ENCODE results near the gene GABRR2. TPM values are rescaled to one million over a fixed set of nuclear protein-coding genes. Genes with fewer than 3 reads are reported as not detected.

The GABRR2 gene
- polyA plus RNA-seq, 1 donor from 2014 or later: 0.31 TPM

GRCh38 chr6:89311853-89312531 is 3.1 kb downstream of the GABRR2 start:
- H3K79me2 ChIP-seq (replicated peaks; ENCODE audit: insufficient read depth, low read length): no peaks in the 10 kb centered on the region
- no peaks in the 10 kb centered on the region for H3K36me3 ChIP-seq (ENCODE audit: insufficient read depth, low read length)
- H3F3A ChIP-seq (ENCODE audit: insufficient read depth, low read length, poor library complexity, severe bottlenecking): no peaks in the 10 kb centered on the region
- H3K4me2 ChIP-seq (ENCODE audit: low read length): no peak overlapping the region
- TF ChIP-seq EP300 (conservative IDR thresholded peaks at IDR 0.05; ENCODE audit: poor library complexity, severe bottlenecking) (no peak), TAF1 (IDR thresholded peaks at IDR 0.05; ENCODE audit: low read depth) (no peak), EZH2 (IDR thresholded peaks at IDR 0.05; ENCODE audit: borderline replicate concordance, insufficient read depth, low read length, poor library complexity, severe bottlenecking) (no peak), MXI1 (conservative IDR thresholded peaks at IDR 0.05; ENCODE audit: poor library complexity, severe bottlenecking) (no peak), CTCF (IDR thresholded peaks at IDR 0.05; ENCODE audit: poor library complexity, severe bottlenecking) (peak; percentile 76), POLR2AphosphoS5 (IDR thresholded peaks at IDR 0.05) (no peak), SMC3 (conservative IDR thresholded peaks at IDR 0.05; ENCODE audit: poor library complexity) (peak; percentile 70), RAD21 (conservative IDR thresholded peaks at IDR 0.05) (peak; percentile 77)
- TF ChIP-seq, protein P1, sequence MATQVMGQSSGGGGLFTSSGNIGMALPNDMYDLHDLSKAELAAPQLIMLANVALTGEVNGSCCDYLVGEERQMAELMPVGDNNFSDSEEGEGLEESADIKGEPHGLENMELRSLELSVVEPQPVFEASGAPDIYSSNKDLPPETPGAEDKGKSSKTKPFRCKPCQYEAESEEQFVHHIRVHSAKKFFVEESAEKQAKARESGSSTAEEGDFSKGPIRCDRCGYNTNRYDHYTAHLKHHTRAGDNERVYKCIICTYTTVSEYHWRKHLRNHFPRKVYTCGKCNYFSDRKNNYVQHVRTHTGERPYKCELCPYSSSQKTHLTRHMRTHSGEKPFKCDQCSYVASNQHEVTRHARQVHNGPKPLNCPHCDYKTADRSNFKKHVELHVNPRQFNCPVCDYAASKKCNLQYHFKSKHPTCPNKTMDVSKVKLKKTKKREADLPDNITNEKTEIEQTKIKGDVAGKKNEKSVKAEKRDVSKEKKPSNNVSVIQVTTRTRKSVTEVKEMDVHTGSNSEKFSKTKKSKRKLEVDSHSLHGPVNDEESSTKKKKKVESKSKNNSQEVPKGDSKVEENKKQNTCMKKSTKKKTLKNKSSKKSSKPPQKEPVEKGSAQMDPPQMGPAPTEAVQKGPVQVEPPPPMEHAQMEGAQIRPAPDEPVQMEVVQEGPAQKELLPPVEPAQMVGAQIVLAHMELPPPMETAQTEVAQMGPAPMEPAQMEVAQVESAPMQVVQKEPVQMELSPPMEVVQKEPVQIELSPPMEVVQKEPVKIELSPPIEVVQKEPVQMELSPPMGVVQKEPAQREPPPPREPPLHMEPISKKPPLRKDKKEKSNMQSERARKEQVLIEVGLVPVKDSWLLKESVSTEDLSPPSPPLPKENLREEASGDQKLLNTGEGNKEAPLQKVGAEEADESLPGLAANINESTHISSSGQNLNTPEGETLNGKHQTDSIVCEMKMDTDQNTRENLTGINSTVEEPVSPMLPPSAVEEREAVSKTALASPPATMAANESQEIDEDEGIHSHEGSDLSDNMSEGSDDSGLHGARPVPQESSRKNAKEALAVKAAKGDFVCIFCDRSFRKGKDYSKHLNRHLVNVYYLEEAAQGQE (IDR thresholded peaks at IDR 0.05; ENCODE audit: borderline replicate concordance): peak; percentile 44
- H3K9ac ChIP-seq (ENCODE audit: low read length): no peak overlapping the region
- H4K20me1 ChIP-seq (ENCODE audit: insufficient read depth): no peaks in the 10 kb centered on the region
- no peak overlapping the region for H3K27ac ChIP-seq (ENCODE audit: low read length)
- no peaks in the 10 kb centered on the region for H3K9me2 ChIP-seq (ENCODE audit: insufficient read depth, low read length)
- no peak overlapping the region for H2AFZ ChIP-seq (ENCODE audit: low read depth, low read length)
- H3K9me3 ChIP-seq (ENCODE audit: low read length): no peaks in the 10 kb centered on the region
- no peak overlapping the region for H3K4me3 ChIP-seq (ENCODE audit: low read length)
- no peaks in the 10 kb centered on the region for H3K27me3 ChIP-seq (ENCODE audit: insufficient read depth, low read depth, low read length)

- H3K79me2 ChIP-seq (replicated peaks; ENCODE audit: insufficient read depth, low read length): no peaks in the 10 kb centered on the region
- H2AFZ ChIP-seq (ENCODE audit: low read depth, low read length): no peak overlapping the region
- TF ChIP-seq, protein P1 (IDR thresholded peaks at IDR 0.05; ENCODE audit: borderline replicate concordance): no peak
- no peak for TF ChIP-seq RAD21 (conservative IDR thresholded peaks at IDR 0.05)
- no peak for TF ChIP-seq MXI1 (conservative IDR thresholded peaks at IDR 0.05; ENCODE audit: poor library complexity, severe bottlenecking)
- TF ChIP-seq EP300 (conservative IDR thresholded peaks at IDR 0.05; ENCODE audit: poor library complexity, severe bottlenecking): no peak
- TF ChIP-seq CTCF (IDR thresholded peaks at IDR 0.05; ENCODE audit: poor library complexity, severe bottlenecking): no peak
- TF ChIP-seq EZH2 (IDR thresholded peaks at IDR 0.05; ENCODE audit: borderline replicate concordance, insufficient read depth, low read length, poor library complexity, severe bottlenecking): no peak
- TF ChIP-seq POLR2AphosphoS5 (IDR thresholded peaks at IDR 0.05): no peak
- TF ChIP-seq TAF1 (IDR thresholded peaks at IDR 0.05; ENCODE audit: low read depth): no peak
- no peak for TF ChIP-seq SMC3 (conservative IDR thresholded peaks at IDR 0.05; ENCODE audit: poor library complexity)
- H3F3A ChIP-seq (ENCODE audit: insufficient read depth, low read length, poor library complexity, severe bottlenecking): no peaks in the 10 kb centered on the region
- H3K9me2 ChIP-seq (ENCODE audit: insufficient read depth, low read length): no peaks in the 10 kb centered on the region
- H3K9me3 ChIP-seq (ENCODE audit: low read length): no peaks in the 10 kb centered on the region
- no peaks in the 10 kb centered on the region for H4K20me1 ChIP-seq (ENCODE audit: insufficient read depth)
- no peaks in the 10 kb centered on the region for H3K36me3 ChIP-seq (ENCODE audit: insufficient read depth, low read length)
- no peak overlapping the region for H3K9ac ChIP-seq (ENCODE audit: low read length)
- H3K4me3 ChIP-seq (ENCODE audit: low read length): no peak overlapping the region
- H3K27ac ChIP-seq (ENCODE audit: low read length): no peak overlapping the region
- H3K4me2 ChIP-seq (ENCODE audit: low read length): no peak overlapping the region
- no peaks in the 10 kb centered on the region for H3K27me3 ChIP-seq (ENCODE audit: insufficient read depth, low read depth, low read length)
Measured at GRCh38 chr6:89311530-89311852, 3.6 kb downstream of the GABRR2 start.
